ENCODE measurements around the gene BBS9. TPM values are rescaled to one million over a fixed set of nuclear protein-coding genes. Genes with fewer than 3 reads are reported as not detected.

Gene BBS9
- total RNA-seq, 2 experiments from 2014 or later = 7.0 to 7.4 TPM

DNA sequence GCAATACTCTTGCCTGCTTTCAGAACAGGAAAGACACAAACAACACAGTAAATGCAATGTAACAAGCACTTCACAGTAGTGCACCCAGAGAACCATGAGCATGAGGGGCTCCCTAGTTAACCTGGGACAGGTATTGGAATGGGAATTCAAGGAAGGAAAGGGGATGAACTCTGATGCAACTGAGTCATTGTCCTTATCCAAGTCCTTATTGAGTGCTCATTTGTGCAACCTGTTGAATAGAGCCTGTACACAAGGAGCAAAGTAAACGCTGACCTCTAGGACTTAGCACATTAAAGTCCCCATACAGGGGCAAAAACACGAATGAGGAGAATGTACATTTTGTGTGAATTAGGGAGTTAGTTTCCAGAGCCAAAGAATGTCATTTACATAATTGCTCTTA lies 499.5 kb downstream of the BBS9 start:
- CTCF ChIA-PET = interaction anchor here (0.6 kb wide), 1 partner anchor 521 kb away, joined by 3 read pairs; no protein-coding TSS in a partner anchor
- no peaks in the 10 kb centered on the region for H3K36me3 Mint-ChIP-seq (ENCODE audit: low read depth)
- no peaks in the 10 kb centered on the region for H3K4me1 Mint-ChIP-seq (ENCODE audit: low read depth)
- H3K9me3 Mint-ChIP-seq = no peaks in the 10 kb centered on the region
- DNase-seq = no peak
- intact Hi-C loops (cut with micrococcal nuclease) = no loop called here
- H3K4me3 Mint-ChIP-seq = no peak overlapping the region
- H3K27me3 Mint-ChIP-seq (ENCODE audit: low read depth) = no peaks in the 10 kb centered on the region
- H3K27ac Mint-ChIP-seq = no peak overlapping the region

DNA sequence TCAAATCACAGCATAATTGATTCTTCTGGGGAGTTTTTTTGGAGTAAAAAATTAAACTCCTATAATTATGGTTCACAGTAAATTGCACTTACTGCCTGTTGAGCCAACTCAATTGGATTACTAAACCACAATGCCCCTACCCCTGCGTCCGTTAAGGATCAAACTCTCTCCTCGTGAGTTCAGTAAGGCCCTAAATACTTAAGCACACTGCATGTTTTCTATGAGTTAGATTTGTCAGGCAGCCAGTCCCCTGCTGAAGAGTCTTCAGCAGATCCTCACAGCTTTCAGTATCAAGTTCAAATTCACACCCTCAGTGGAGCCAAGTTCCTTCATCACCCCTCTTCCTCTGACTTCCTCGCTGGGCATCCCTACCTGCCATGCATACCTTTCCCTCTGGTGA lies 501.0 kb downstream of the BBS9 start:
- Mint-ChIP-seq H3K9me3 (no peaks in the 10 kb centered on the region), H3K27ac (no peak overlapping the region), H3K27me3 (ENCODE audit: low read depth) (no peaks in the 10 kb centered on the region), H3K36me3 (ENCODE audit: low read depth) (no peaks in the 10 kb centered on the region), H3K4me3 (no peak overlapping the region), H3K4me1 (ENCODE audit: low read depth) (no peaks in the 10 kb centered on the region)
- no peak for DNase-seq
- intact Hi-C loops (cut with micrococcal nuclease) = no loop called here
- CTCF ChIA-PET = no interaction called here

GRCh38 chr7:33632322-33632721 lies 503.0 kb downstream of the BBS9 start:
- CTCF ChIA-PET = no interaction called here
- DNase-seq = no peak
- Mint-ChIP-seq H3K27ac (no peak overlapping the region), H3K9me3 (no peaks in the 10 kb centered on the region), H3K36me3 (ENCODE audit: low read depth) (no peaks in the 10 kb centered on the region), H3K27me3 (ENCODE audit: low read depth) (no peaks in the 10 kb centered on the region), H3K4me3 (no peak overlapping the region), H3K4me1 (ENCODE audit: low read depth) (no peaks in the 10 kb centered on the region)
- intact Hi-C loops (cut with micrococcal nuclease) = no loop called here

- CTCF ChIA-PET = interaction anchor here (0.6 kb wide), 1 partner anchor 165 kb away, joined by 3 read pairs; no protein-coding TSS in a partner anchor
- intact Hi-C loops (cut with micrococcal nuclease) = no loop called here
These were observed 503.6 kb downstream of the BBS9 start for GRCh38 chr7:33632840-33633525.

DNA sequence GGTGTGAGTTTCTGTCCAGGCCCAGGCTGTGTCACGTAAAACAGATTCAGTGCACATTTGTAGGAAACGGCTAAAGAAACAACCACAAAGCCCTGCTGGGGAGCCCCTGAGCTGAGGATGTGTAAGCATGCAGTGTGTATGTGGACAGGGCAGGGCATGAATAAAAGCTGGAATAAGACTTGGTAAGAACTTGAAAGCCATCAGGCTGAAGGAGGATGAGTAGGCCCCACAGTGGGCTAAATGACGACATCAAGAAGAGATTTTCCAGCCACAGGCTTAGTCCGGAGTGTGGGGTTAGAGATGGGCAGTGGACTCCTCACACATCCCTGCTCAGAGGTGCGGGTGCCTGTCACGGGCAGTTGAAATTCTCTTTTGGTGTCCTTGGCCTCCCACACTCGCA lies 505.2 kb downstream of the BBS9 start:
- CTCF ChIA-PET = no interaction called here
- Mint-ChIP-seq H3K27ac (no peak overlapping the region), H3K9me3 (no peaks in the 10 kb centered on the region), H3K4me1 (ENCODE audit: low read depth) (no peaks in the 10 kb centered on the region), H3K27me3 (ENCODE audit: low read depth) (no peaks in the 10 kb centered on the region), H3K4me3 (no peak overlapping the region), H3K36me3 (ENCODE audit: low read depth) (peaks cover 2% of the 10 kb centered on the region)
- intact Hi-C loops (cut with micrococcal nuclease) = no loop called here
- no peak for DNase-seq

More at GRCh38 chr7:33632840-33633525, 503.6 kb downstream of the BBS9 start:
- Mint-ChIP-seq H3K36me3 (ENCODE audit: low read depth) (peaks cover under 1% of the 10 kb centered on the region), H3K9me3 (no peaks in the 10 kb centered on the region), H3K27ac (no peak overlapping the region), H3K4me1 (ENCODE audit: low read depth) (no peaks in the 10 kb centered on the region), H3K27me3 (ENCODE audit: low read depth) (no peaks in the 10 kb centered on the region), H3K4me3 (no peak overlapping the region)
- no peak for DNase-seq

GRCh38 chr7:33636359-33636758 lies 507.0 kb downstream of the BBS9 start:
- CTCF ChIA-PET = no interaction called here
- H3K9me3 Mint-ChIP-seq = no peaks in the 10 kb centered on the region
- peaks cover 2% of the 10 kb centered on the region for H3K36me3 Mint-ChIP-seq (ENCODE audit: low read depth)
- no peak overlapping the region for H3K4me3 Mint-ChIP-seq
- no peaks in the 10 kb centered on the region for H3K4me1 Mint-ChIP-seq (ENCODE audit: low read depth)
- no peaks in the 10 kb centered on the region for H3K27me3 Mint-ChIP-seq (ENCODE audit: low read depth)
- intact Hi-C loops (cut with micrococcal nuclease) = no loop called here
- DNase-seq = no peak
- no peak overlapping the region for H3K27ac Mint-ChIP-seq

DNA sequence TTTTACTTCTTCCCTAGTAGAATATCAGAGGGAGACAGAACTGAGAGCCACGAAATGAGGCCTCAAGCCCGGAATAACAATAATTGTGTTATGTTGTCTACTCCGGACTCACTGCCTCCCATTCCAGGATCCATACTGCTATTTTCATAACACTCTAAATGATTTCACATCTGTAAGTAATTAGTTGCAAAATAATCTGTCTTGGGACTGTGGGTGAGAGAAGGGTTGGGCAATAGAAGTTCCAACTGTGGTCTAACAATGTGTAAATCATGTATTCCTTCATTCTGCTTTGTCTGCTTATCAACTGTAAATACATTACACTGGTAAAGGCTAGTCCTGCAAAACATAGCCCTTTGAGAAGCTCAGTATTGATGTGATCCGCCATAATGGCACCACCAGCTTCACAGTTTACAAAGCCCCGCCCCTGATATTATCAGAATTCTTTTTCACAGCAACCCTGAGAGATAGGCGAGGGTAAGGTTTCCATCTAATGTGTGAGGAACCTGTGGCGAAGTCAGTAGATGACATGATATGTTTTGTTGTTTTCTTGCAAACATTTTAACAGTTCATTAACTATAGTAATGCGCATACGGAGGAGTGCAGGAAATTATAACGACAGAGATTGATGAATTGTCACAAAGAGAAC lies 510.3 kb downstream of the BBS9 start:
- no peaks in the 10 kb centered on the region for H3K27me3 Mint-ChIP-seq (ENCODE audit: low read depth)
- peaks cover 6% of the 10 kb centered on the region for H3K36me3 Mint-ChIP-seq (ENCODE audit: low read depth)
- H3K4me1 Mint-ChIP-seq (ENCODE audit: low read depth) = no peaks in the 10 kb centered on the region
- intact Hi-C loops (cut with micrococcal nuclease) = no loop called here
- no peak for DNase-seq
- no peak overlapping the region for H3K27ac Mint-ChIP-seq
- CTCF ChIA-PET = no interaction called here
- no peak overlapping the region for H3K4me3 Mint-ChIP-seq
- H3K9me3 Mint-ChIP-seq = no peaks in the 10 kb centered on the region

DNA sequence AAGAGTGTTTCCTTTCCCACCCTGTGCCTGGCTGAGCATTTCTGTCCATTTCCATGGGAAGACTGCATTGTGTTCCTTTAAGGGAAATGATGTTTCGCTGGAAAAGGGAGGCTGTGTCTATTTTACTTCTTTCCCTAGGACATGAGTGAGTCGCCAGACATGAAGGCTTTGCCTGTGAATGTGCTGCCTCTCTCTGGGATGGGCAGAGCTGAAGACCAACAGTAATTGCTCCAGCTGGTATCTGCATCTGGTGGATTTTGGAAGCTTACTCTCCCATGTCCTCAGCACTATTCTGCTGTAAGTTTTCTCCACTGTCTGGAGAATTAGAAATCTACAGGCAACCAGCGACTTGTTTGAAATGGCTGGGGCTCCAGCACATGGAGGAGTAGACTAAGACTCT lies 511.4 kb downstream of the BBS9 start:
- no peaks in the 10 kb centered on the region for H3K9me3 Mint-ChIP-seq
- peaks cover 6% of the 10 kb centered on the region for H3K36me3 Mint-ChIP-seq (ENCODE audit: low read depth)
- no peak overlapping the region for H3K4me3 Mint-ChIP-seq
- CTCF ChIA-PET = no interaction called here
- no peaks in the 10 kb centered on the region for H3K27me3 Mint-ChIP-seq (ENCODE audit: low read depth)
- no peak overlapping the region for H3K27ac Mint-ChIP-seq
- no peak for DNase-seq
- no peaks in the 10 kb centered on the region for H3K4me1 Mint-ChIP-seq (ENCODE audit: low read depth)
- intact Hi-C loops (cut with micrococcal nuclease) = no loop called here

GRCh38 chr7:33642312-33642711 lies 512.9 kb downstream of the BBS9 start:
- Mint-ChIP-seq H3K4me1 (ENCODE audit: low read depth) (no peaks in the 10 kb centered on the region), H3K27ac (no peak overlapping the region), H3K4me3 (no peak overlapping the region), H3K36me3 (ENCODE audit: low read depth) (peaks cover 6% of the 10 kb centered on the region), H3K9me3 (no peaks in the 10 kb centered on the region), H3K27me3 (ENCODE audit: low read depth) (no peaks in the 10 kb centered on the region)
- DNase-seq = no peak
- CTCF ChIA-PET = no interaction called here
- intact Hi-C loops (cut with micrococcal nuclease) = no loop called here

DNA sequence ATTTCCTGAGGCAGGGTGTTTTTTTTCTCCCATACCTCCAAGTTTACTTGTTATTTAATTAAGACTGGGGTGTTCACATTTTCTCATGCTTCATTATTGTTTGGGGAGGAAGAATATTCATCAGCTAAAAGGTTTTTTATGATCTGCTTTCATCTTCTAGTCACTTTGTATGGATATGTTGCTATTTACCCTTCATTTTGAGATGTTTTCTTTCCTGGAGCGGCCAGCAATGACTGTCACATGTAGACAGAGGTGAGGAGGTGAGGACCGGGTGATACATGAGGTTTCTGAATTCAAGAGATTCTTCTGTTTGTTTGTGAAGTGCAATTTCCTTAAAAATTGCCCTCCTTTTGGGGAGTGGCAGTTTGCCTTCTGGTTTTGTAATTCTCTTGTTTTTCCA lies 514.2 kb downstream of the BBS9 start:
- Mint-ChIP-seq H3K36me3 (ENCODE audit: low read depth) (peaks cover 4% of the 10 kb centered on the region), H3K27ac (no peak overlapping the region), H3K4me1 (ENCODE audit: low read depth) (no peaks in the 10 kb centered on the region), H3K27me3 (ENCODE audit: low read depth) (no peaks in the 10 kb centered on the region), H3K9me3 (no peaks in the 10 kb centered on the region), H3K4me3 (no peak overlapping the region)
- DNase-seq = no peak
- CTCF ChIA-PET = no interaction called here
- intact Hi-C loops (cut with micrococcal nuclease) = no loop called here

GRCh38 chr7:33644489-33644888 lies 515.1 kb downstream of the BBS9 start:
- DNase-seq = no peak
- H3K27ac Mint-ChIP-seq = no peak overlapping the region
- H3K9me3 Mint-ChIP-seq = no peaks in the 10 kb centered on the region
- CTCF ChIA-PET = interaction anchor here (0.7 kb wide), 1 partner anchor 173 kb away, joined by 3 read pairs; no protein-coding TSS in a partner anchor
- H3K36me3 Mint-ChIP-seq (ENCODE audit: low read depth) = peaks cover 4% of the 10 kb centered on the region
- no peak overlapping the region for H3K4me3 Mint-ChIP-seq
- intact Hi-C loops (cut with micrococcal nuclease) = no loop called here
- no peaks in the 10 kb centered on the region for H3K27me3 Mint-ChIP-seq (ENCODE audit: low read depth)
- no peaks in the 10 kb centered on the region for H3K4me1 Mint-ChIP-seq (ENCODE audit: low read depth)

DNA sequence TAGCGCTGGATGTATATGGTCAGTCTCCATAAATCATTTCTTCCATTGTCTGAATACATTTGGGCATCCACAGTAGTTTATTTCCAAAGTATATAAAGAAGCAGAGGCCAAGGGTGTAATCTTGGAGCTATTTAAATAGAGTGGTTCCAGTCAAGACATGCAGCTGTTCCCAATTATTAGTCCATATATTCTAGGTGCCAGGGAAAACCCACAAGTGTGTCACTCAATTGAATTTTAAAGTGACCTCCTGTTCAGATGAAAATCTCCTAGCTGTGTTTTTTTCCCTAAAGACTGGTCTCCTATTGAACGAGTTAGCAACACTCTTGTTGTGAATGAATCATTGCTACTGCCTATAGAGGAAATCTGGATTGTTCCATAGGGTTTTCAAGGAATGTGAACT lies 515.7 kb downstream of the BBS9 start:
- Mint-ChIP-seq H3K27me3 (ENCODE audit: low read depth) (no peaks in the 10 kb centered on the region), H3K27ac (no peak overlapping the region), H3K36me3 (ENCODE audit: low read depth) (peaks cover 4% of the 10 kb centered on the region), H3K9me3 (no peaks in the 10 kb centered on the region), H3K4me3 (no peak overlapping the region), H3K4me1 (ENCODE audit: low read depth) (no peaks in the 10 kb centered on the region)
- intact Hi-C loops (cut with micrococcal nuclease) = no loop called here
- CTCF ChIA-PET = no interaction called here
- no peak for DNase-seq

DNA sequence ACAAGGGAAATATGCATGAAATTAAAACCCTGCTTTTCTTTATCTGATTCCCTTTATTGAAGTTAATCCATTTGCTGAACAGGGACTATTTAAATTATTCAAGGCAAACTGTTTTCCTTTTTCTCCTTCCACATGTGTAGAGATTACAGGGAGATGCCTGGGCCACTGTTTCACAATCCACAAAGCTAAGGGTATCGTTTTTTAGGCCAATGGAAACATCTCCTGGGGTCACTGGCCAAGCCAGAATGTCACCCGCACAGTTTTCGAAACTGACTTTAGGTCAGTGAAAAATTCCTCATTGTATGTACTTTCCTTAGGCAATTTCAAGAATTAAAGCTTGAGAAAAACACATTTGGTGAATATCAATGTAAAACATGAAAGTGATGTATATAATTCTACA lies 516.8 kb downstream of the BBS9 start:
- Mint-ChIP-seq H3K36me3 (ENCODE audit: low read depth) (peaks cover 4% of the 10 kb centered on the region), H3K27ac (no peak overlapping the region), H3K27me3 (ENCODE audit: low read depth) (no peaks in the 10 kb centered on the region), H3K9me3 (no peaks in the 10 kb centered on the region), H3K4me1 (ENCODE audit: low read depth) (no peaks in the 10 kb centered on the region), H3K4me3 (no peak overlapping the region)
- intact Hi-C loops (cut with micrococcal nuclease) = no loop called here
- CTCF ChIA-PET = interaction anchor here (1.2 kb wide), 1 partner anchor 52 kb away, joined by 3 read pairs; no protein-coding TSS in a partner anchor
- no peak for DNase-seq
